Loucy (cell line): ENCODE measurements around the gene BEX3.
"Not testable (repeated sequence)": the region's sequence is repeated elsewhere in the genome, so short reads cannot be mapped to it uniquely, and the experiment has no call there.

Experiments
- CTCF ChIP-seq: fragments of 200-600 bp; sonication (generic); conservative IDR thresholded peaks from 2 replicates; pipeline ENCODE4 v1.5.1; 2014; ENCODE audit warnings: mild to moderate bottlenecking, antibody characterized with exemption, low read length
- EZH2phosphoT487 ChIP-seq: fragments of 200-600 bp; IDR thresholded peaks from 2 replicates; pipeline ENCODE4 v1.6.1; 2018; ENCODE audit warnings: antibody characterized with exemption, mild to moderate bottlenecking, moderate library complexity, borderline replicate concordance

- TF ChIP-seq CTCF, EZH2phosphoT487: not testable (repeated sequence)
Measured at GRCh38 chrX:103359605-103360004, 16.7 kb upstream of the BEX3 start.
